OCI-LY7 (cell line): Measurements from ENCODE around the gene TRAPPC10. TPM values are rescaled to one million over a fixed set of nuclear protein-coding genes. Genes with fewer than 3 reads are reported as not detected.
"Not testable (repeated sequence)": the region's sequence is repeated elsewhere in the genome, so short reads cannot be mapped to it uniquely, and the experiment has no call there.

Experiments
- BruUV-seq: library from RNA; stranded (reverse); fragments of 400-500 nt; replicated peaks from 2 replicates; lab custom pipeline; 2021; lab: Mats Ljungman, UMichigan
- CTCF ChIA-PET: fragments of 300-600 bp; sonication (Branson Sonifier 250); formaldehyde crosslinking; loops from one replicate; lab custom pipeline; 2022; ENCODE audit warnings: antibody characterized with exemption; ENCODE audit not compliant: unreplicated experiment; lab: Charles Lee
- POLR2A ChIA-PET: fragments of 300-600 bp; sonication (Branson Sonifier 250); formaldehyde crosslinking; loops from one replicate; lab custom pipeline; 2022; ENCODE audit warnings: antibody characterized with exemption; lab: Charles Lee
- DNase-seq: peaks from one replicate; pipeline ENCODE4 v3.0.0-alpha.2; 2015; ENCODE audit warnings: low spot score
- H2AFZ ChIP-seq: fragments of 200-600 bp; sonication (generic), shearing (Covaris generic); 2 replicates; pipeline ENCODE4 v1.6.1; 2014; ENCODE audit warnings: mild to moderate bottlenecking, antibody characterized with exemption, low read length, moderate library complexity
- H3K27ac ChIP-seq: fragments of 200-600 bp; sonication (generic); 2 replicates; pipeline ENCODE4 v1.5.1; 2014; ENCODE audit warnings: mixed run types, low read depth, mild to moderate bottlenecking, moderate library complexity, low read length, inconsistent platforms; ENCODE audit not compliant: poor library complexity, severe bottlenecking
- H3K36me3 ChIP-seq: fragments of 200-600 bp; sonication (generic); 2 replicates; pipeline ENCODE4 v1.6.1; 2014; ENCODE audit warnings: mild to moderate bottlenecking, antibody characterized with exemption, low read length, moderate library complexity, mixed read lengths; ENCODE audit not compliant: insufficient read depth
- H3K4me1 ChIP-seq: fragments of 200-600 bp; sonication (generic); 2 replicates; pipeline ENCODE4 v1.5.1; 2014; ENCODE audit warnings: mild to moderate bottlenecking, low read length; ENCODE audit not compliant: insufficient read depth, poor library complexity, severe bottlenecking
- H3K4me2 ChIP-seq: fragments of 200-600 bp; sonication (generic); 2 replicates; pipeline ENCODE4 v1.6.1; 2014; ENCODE audit warnings: mild to moderate bottlenecking, low read length
- H3K4me3 ChIP-seq: fragments of 200-600 bp; sonication (generic); 2 replicates; pipeline ENCODE4 v1.5.1; 2014; ENCODE audit warnings: mild to moderate bottlenecking, low read depth, low read length; ENCODE audit not compliant: poor library complexity, severe bottlenecking
- H3K79me2 ChIP-seq: fragments of 200-600 bp; sonication (generic); 2 replicates; pipeline ENCODE4 v1.6.1; 2016; ENCODE audit warnings: low read depth, mild to moderate bottlenecking, low read length, moderate library complexity, mixed read lengths; ENCODE audit not compliant: insufficient read depth
- H3K9me2 ChIP-seq: fragments of 200-600 bp; sonication (generic); 2 replicates; pipeline ENCODE4 v1.6.1; 2016; ENCODE audit warnings: mild to moderate bottlenecking, low read length, mixed read lengths; ENCODE audit not compliant: insufficient read depth
- H3K9me3 ChIP-seq: fragments of 200-600 bp; sonication (generic); 2 replicates; pipeline ENCODE4 v1.6.1; 2014; ENCODE audit warnings: mild to moderate bottlenecking, mixed run types, low read length, mixed read lengths
- H4K20me1 ChIP-seq: fragments of 200-600 bp; sonication (generic); 2 replicates; pipeline ENCODE4 v1.6.1; 2014; ENCODE audit warnings: mild to moderate bottlenecking, antibody characterized with exemption, low read length, moderate library complexity, mixed read lengths; ENCODE audit not compliant: insufficient read depth
- intact Hi-C: fragments of 100-400 bp; cut with micrococcal nuclease; formaldehyde crosslinking; loops from one replicate; pipeline ENCODE4 v1.10.0; 2022; ENCODE audit not compliant: unreplicated experiment
- total RNA-seq, 2 experiments: library from RNA; depleted of rRNA in 1 of 2; stranded (reverse); fragments of >200 nt in 1 of 2; shearing (Covaris generic) in 1 of 2; gene quantifications; 2 replicates each; pipeline ENCODE4 v1.2.3, GENCODE V29; 2014 to 2022

Gene TRAPPC10
- total RNA-seq, 2 experiments from 2014 or later = 37.4 to 54.7 TPM

DNA sequence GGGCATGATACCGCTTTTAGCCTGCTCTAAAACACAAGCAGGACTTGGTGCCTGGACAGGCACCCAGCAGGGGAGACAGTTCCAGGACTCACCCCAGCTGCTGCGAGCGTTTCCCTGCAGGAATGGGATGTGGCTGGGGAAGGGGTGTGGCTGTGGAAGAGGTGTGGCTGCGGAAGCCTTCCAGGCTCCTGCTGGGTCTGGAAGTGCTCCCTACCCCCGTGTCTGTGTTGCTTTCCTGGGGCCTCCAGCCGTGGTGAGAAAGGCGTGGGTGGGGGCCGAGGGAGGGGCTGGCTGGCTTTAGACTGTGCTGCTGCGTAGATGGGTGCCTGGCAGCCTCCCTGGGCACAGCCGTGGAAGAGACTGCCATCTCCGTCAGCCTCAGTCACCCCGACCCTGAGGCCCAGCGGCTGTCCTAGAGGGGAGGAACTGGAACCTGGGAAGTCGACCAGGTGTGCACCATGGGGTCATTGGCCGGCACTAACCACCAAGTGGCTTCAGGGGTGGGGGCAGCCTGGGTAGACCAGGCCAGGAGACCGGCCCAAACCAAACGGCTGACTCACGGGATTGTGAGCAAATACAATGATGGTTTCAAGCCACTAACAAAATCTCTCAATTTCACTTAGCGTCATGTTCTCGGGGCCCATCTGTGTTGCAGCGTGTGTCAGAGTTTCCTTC is 141.2 kb downstream of the TRAPPC10 start:
- not testable (repeated sequence) for BruUV-seq, DNase-seq

DNA sequence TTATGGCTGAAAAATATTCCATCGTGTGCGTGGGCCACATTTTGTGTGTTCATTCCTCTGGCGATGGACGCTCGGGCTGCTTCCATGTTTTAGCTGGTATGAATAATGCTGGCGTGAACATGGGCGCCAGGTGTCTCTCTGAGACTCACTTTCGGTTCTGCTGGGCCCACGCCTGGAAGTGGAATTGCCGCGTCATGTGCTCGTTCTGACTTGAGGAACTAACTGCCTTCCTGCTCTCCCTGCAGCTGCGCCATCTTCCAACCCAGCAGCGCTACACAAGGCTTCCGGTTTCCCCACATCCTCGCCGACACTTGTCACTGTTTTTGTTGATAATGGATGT is 141.8 kb downstream of the TRAPPC10 start:
- H3K27ac ChIP-seq, intact Hi-C loops, CTCF ChIA-PET, BruUV-seq, H2AFZ ChIP-seq, H4K20me1 ChIP-seq, H3K4me3 ChIP-seq, H3K9me2 ChIP-seq, DNase-seq, H3K36me3 ChIP-seq, H3K9me3 ChIP-seq, H3K4me1 ChIP-seq, H3K79me2 ChIP-seq, POLR2A ChIA-PET, H3K4me2 ChIP-seq: not testable (repeated sequence)

More for the DNA sequence above, 141.2 kb downstream of the TRAPPC10 start:
- H3K9me2 ChIP-seq, H3K9me3 ChIP-seq, H3K36me3 ChIP-seq, POLR2A ChIA-PET, intact Hi-C loops, H3K4me2 ChIP-seq, H3K27ac ChIP-seq, H2AFZ ChIP-seq, CTCF ChIA-PET, H3K4me1 ChIP-seq, H4K20me1 ChIP-seq, H3K79me2 ChIP-seq, H3K4me3 ChIP-seq: not testable (repeated sequence)

DNA sequence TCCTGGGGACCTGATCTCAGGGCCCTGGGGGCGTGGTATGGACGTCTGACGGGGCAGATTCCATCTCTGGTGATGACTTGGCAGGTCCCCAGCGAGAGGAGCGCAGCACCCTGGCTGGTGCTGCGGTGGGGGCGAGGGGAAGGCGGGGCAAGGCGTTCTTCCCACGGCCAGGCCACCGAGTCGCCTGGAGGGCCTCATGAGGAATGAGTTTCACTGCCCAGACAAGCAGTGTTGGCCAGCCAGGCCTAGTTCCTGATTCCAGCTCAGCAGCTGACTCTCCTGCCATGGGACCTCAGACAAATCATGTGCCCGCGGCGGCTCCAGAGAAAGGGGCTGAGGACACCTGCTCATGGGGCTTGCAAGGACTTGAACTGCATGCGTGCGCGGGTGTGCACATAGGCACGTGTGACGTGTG is 142.7 kb downstream of the TRAPPC10 start:
- CTCF ChIA-PET, H3K4me1 ChIP-seq, H3K4me2 ChIP-seq, H3K36me3 ChIP-seq, DNase-seq, POLR2A ChIA-PET, H3K79me2 ChIP-seq, H3K4me3 ChIP-seq, intact Hi-C loops, H2AFZ ChIP-seq, H4K20me1 ChIP-seq, H3K27ac ChIP-seq, H3K9me3 ChIP-seq, BruUV-seq, H3K9me2 ChIP-seq: not testable (repeated sequence)

DNA sequence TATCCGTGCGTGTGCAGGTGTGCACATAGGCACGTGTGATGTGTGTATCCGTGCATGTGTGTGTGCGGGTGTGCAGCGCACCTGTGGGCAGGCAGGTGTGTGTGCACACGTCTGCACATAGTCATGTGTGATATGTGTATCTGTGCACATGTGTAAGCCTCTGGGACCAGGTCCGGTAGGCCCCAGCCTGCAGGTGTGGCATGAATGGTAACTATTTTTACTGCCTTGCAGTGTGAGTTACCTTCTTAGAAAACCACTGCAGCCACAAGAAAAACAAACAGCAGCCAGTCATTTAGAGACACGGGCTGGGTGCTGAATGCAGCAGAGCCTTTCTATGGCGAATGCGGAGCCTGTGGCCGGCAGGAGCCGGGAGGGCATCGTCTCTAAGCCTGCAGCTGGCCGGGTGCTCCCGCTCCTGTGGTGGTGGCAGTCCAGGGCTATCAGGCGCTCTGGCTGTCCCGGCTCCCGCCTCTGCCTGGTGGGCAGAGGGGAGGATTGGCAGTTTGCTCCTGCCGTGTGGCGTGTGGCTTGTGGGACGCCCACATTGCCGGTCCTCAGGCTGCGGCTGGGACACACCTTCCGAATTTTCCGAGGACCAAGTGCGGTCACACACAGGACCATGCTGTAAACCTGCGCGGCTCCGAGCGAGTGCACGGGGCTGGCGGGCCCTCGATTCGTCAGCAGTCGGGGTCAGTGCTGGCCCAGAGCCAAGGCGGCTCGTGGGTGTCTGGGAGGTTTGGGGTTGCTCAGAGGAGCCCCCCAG is 143.3 kb downstream of the TRAPPC10 start:
- H4K20me1 ChIP-seq, H2AFZ ChIP-seq, POLR2A ChIA-PET, H3K4me2 ChIP-seq, H3K36me3 ChIP-seq, DNase-seq, H3K4me1 ChIP-seq, H3K27ac ChIP-seq, BruUV-seq, H3K9me3 ChIP-seq, H3K9me2 ChIP-seq, intact Hi-C loops, H3K4me3 ChIP-seq, H3K79me2 ChIP-seq, CTCF ChIA-PET: not testable (repeated sequence)

DNA sequence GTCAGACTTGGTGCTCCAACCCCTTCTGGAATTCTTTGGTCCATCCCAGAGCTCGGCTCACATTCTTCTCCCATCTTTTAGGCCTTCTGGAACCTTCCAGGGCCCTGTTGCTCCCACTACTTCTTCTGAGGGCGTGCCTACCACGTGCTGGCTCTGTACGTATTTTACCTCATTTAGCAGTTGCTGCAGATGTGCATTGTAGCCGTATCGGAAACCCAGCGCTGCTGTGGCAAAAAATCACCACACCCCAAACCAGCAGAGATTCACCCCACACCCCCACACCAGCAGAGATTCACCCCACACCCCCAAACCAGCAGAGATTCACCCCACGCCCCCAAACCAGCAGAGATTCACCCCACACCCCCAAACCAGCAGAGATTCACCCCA is 143.9 kb downstream of the TRAPPC10 start:
- H3K27ac ChIP-seq, CTCF ChIA-PET, H3K36me3 ChIP-seq, H4K20me1 ChIP-seq, H3K4me2 ChIP-seq, BruUV-seq, POLR2A ChIA-PET, H3K9me2 ChIP-seq, H2AFZ ChIP-seq, H3K79me2 ChIP-seq, H3K9me3 ChIP-seq, intact Hi-C loops, H3K4me1 ChIP-seq, DNase-seq, H3K4me3 ChIP-seq: not testable (repeated sequence)
